H7 (cell line): ENCODE measurements around the gene NT5DC4. TPM values are rescaled to one million over a fixed set of nuclear protein-coding genes. Genes with fewer than 3 reads are reported as not detected.

Source experiments
- DNase-seq: peaks from one replicate; pipeline ENCODE4 v3.0.0; 2012
- H3K27me3 ChIP-seq: 2 replicates; pipeline ENCODE4 v1.6.0; 2011; ENCODE audit warnings: mild to moderate bottlenecking, low read length; ENCODE audit not compliant: control insufficient read depth, insufficient read depth
- H3K36me3 ChIP-seq: replicated peaks from 2 replicates; pipeline ENCODE4 v1.5.1; 2011; ENCODE audit warnings: low read length; ENCODE audit not compliant: control insufficient read depth, insufficient read depth
- H3K4me3 ChIP-seq: 2 replicates; pipeline ENCODE4 v1.5.1; 2011; ENCODE audit warnings: low read depth, mild to moderate bottlenecking, control low read depth, low read length, moderate library complexity; ENCODE audit not compliant: insufficient read depth
- total RNA-seq: library from RNA; depleted of rRNA; stranded (reverse); fragments of >200 nt; shearing (Covaris generic); gene quantifications from 2 replicates; pipeline ENCODE4 v1.2.3, GENCODE V29; 2014

Gene NT5DC4
- total RNA-seq, 1 experiment from 2014 or later = not detected

GRCh38 chr2:112749755-112750559 is 29.1 kb downstream of the NT5DC4 start:
- no peak overlapping the region for H3K4me3 ChIP-seq
- H3K27me3 ChIP-seq = no peaks in the 10 kb centered on the region
- H3K36me3 ChIP-seq = peaks cover 11% of the 10 kb centered on the region
- DNase-seq = peak; percentile 81

- Histone ChIP-seq H3K27me3 (no peaks in the 10 kb centered on the region), H3K36me3 (peaks cover 14% of the 10 kb centered on the region), H3K4me3 (no peak overlapping the region)
- no peak for DNase-seq
Observed at GRCh38 chr2:112750560-112750843, 29.7 kb downstream of the NT5DC4 start.

GRCh38 chr2:112751451-112752197 is 30.8 kb downstream of the NT5DC4 start:
- H3K36me3 ChIP-seq = peaks cover 21% of the 10 kb centered on the region

GRCh38 chr2:112752667-112753066 is 31.8 kb downstream of the NT5DC4 start:
- H3K27me3 ChIP-seq = no peaks in the 10 kb centered on the region
- H3K36me3 ChIP-seq = peaks cover 22% of the 10 kb centered on the region
- H3K4me3 ChIP-seq = no peak overlapping the region
- DNase-seq = no peak

More at GRCh38 chr2:112751451-112752197, 30.8 kb downstream of the NT5DC4 start:
- Histone ChIP-seq H3K27me3 (no peaks in the 10 kb centered on the region), H3K4me3 (no peak overlapping the region)
- DNase-seq = no peak

GRCh38 chr2:112754564-112754963 is 33.7 kb downstream of the NT5DC4 start:
- no peaks in the 10 kb centered on the region for H3K27me3 ChIP-seq

GRCh38 chr2:112755444-112755843 is 34.6 kb downstream of the NT5DC4 start:
- H3K4me3 ChIP-seq = no peak overlapping the region
- no peak for DNase-seq
- peaks cover 23% of the 10 kb centered on the region for H3K36me3 ChIP-seq
- no peaks in the 10 kb centered on the region for H3K27me3 ChIP-seq

More at GRCh38 chr2:112754564-112754963, 33.7 kb downstream of the NT5DC4 start:
- Histone ChIP-seq H3K36me3 (peaks cover 29% of the 10 kb centered on the region), H3K4me3 (no peak overlapping the region)
- DNase-seq = no peak

GRCh38 chr2:112756207-112756606 is 35.4 kb downstream of the NT5DC4 start:
- H3K36me3 ChIP-seq = peaks cover 23% of the 10 kb centered on the region
- H3K27me3 ChIP-seq = no peaks in the 10 kb centered on the region
- DNase-seq = no peak
- H3K4me3 ChIP-seq = no peak overlapping the region

GRCh38 chr2:112757265-112757664 is 36.4 kb downstream of the NT5DC4 start:
- H3K4me3 ChIP-seq = no peak overlapping the region
- DNase-seq = no peak
- H3K27me3 ChIP-seq = no peaks in the 10 kb centered on the region
- peaks cover 25% of the 10 kb centered on the region for H3K36me3 ChIP-seq

- peaks cover 25% of the 10 kb centered on the region for H3K36me3 ChIP-seq
- DNase-seq = no peak
- H3K4me3 ChIP-seq = no peak overlapping the region
Observed at GRCh38 chr2:112758711-112759110, 37.9 kb downstream of the NT5DC4 start.

GRCh38 chr2:112760149-112760548 is 39.3 kb downstream of the NT5DC4 start:
- Histone ChIP-seq H3K4me3 (no peak overlapping the region), H3K36me3 (peaks cover 23% of the 10 kb centered on the region), H3K27me3 (no peaks in the 10 kb centered on the region)
- DNase-seq = no peak

More at GRCh38 chr2:112758711-112759110, 37.9 kb downstream of the NT5DC4 start:
- no peaks in the 10 kb centered on the region for H3K27me3 ChIP-seq

GRCh38 chr2:112762276-112762675 is 41.5 kb downstream of the NT5DC4 start:
- Histone ChIP-seq H3K27me3 (no peaks in the 10 kb centered on the region), H3K36me3 (peaks cover 11% of the 10 kb centered on the region), H3K4me3 (no peak overlapping the region)
- DNase-seq = no peak

GRCh38 chr2:112764071-112765044 is 43.5 kb downstream of the NT5DC4 start, which contains the start of gene CKAP2L:
Gene CKAP2L (minus strand): TSS chr2:112764609. CDS start chr2:112764598, 11 bp downstream.
- H3K4me3 ChIP-seq = peak within 1 kb of the TSS; percentile 91
- DNase-seq = peak; percentile 95
- H3K36me3 ChIP-seq = peaks cover 4% of the 10 kb centered on the region
- no peaks in the 10 kb centered on the region for H3K27me3 ChIP-seq

- H3K36me3 ChIP-seq = peaks cover 2% of the 10 kb centered on the region; the same call in 1 of the 2 replicates
- DNase-seq = no peak
- peak overlapping the region; percentile 91 for H3K4me3 ChIP-seq
- no peaks in the 10 kb centered on the region for H3K27me3 ChIP-seq
Observed at GRCh38 chr2:112765251-112765650, 44.4 kb downstream of the NT5DC4 start.

GRCh38 chr2:112767693-112768330 is 47.0 kb downstream of the NT5DC4 start:
- Histone ChIP-seq H3K27me3 (no peaks in the 10 kb centered on the region), H3K4me3 (no peak overlapping the region), H3K36me3 (no peaks in the 10 kb centered on the region)
- no peak for DNase-seq
